HCT116 (cell line): ENCODE results near the gene FGD4. TPM values are rescaled to one million over a fixed set of nuclear protein-coding genes. Genes with fewer than 3 reads are reported as not detected.

Source experiments
- ATAC-seq: fragments of 200-7000 bp; cut with Tn5 transposase; 2 replicates; pipeline ENCODE4 v1.9.1; 2020; ENCODE audit warnings: mild to moderate bottlenecking, moderate library complexity
- BruUV-seq: library from RNA; stranded (reverse); fragments of 400-500 nt; replicated peaks from 2 replicates; lab custom pipeline; 2021; lab: Mats Ljungman, UMichigan
- CTCF ChIA-PET: fragments of 300-600 bp; sonication (Branson Sonifier 250); formaldehyde crosslinking; loops from one replicate; lab custom pipeline; 2021; ENCODE audit warnings: antibody characterized with exemption; lab: Charles Lee
- POLR2A ChIA-PET: fragments of 300-600, 350-600 bp; sonication (Branson Sonifier 250); formaldehyde crosslinking; loops from one replicate; lab custom pipeline; 2021; ENCODE audit warnings: antibody characterized with exemption; lab: Charles Lee
- RAD21 ChIA-PET, 2 experiments: fragments of 300-600 bp; sonication (Branson Sonifier 250); formaldehyde crosslinking; loops; one replicate each; lab custom pipeline; 2023; ENCODE audit warnings: low total read pairs in 2 of 2; ENCODE audit not compliant: uncharacterized antibody in 2 of 2, unreplicated experiment in 2 of 2, low non-redundant PET in 1 of 2; lab: Charles Lee
- DNase-seq: peaks from one replicate; pipeline ENCODE4 v3.0.0-alpha.2; 2010; ENCODE audit warnings: low read depth, low spot score
- H2AFZ ChIP-seq: fragments of 200-600 bp; shearing (Covaris generic), sonication (generic); 2 replicates; pipeline ENCODE4 v1.6.1; 2017; ENCODE audit warnings: low read depth, mixed run types, mixed read lengths, antibody characterized with exemption, low read length; ENCODE audit not compliant: poor library complexity, severe bottlenecking
- H3K27ac ChIP-seq: 2 replicates; pipeline ENCODE4 v1.5.1; 2012; ENCODE audit warnings: low read depth, low read length
- H3K27me3 ChIP-seq: fragments of 200-600 bp; sonication (generic); 2 replicates; pipeline ENCODE4 v1.6.1; 2016; ENCODE audit warnings: mixed run types, low read length, mixed read lengths; ENCODE audit not compliant: insufficient read depth
- H3K36me3 ChIP-seq, 2 experiments: fragments of 200-500 bp in 1 of 2; fragments of 200-600 bp in 1 of 2; sonication (Bioruptor generic) in 1 of 2; sonication (generic) in 1 of 2; 2 replicates each; pipeline versions ENCODE4 v1.5.1 to v1.6.1; 2014 to 2016; ENCODE audit warnings: low read length in 2 of 2, inconsistent platforms in 1 of 2, mixed read lengths in 1 of 2, mixed run types in 1 of 2; ENCODE audit not compliant: insufficient read depth in 2 of 2, control insufficient read depth in 1 of 2
- H3K4me1 ChIP-seq, 2 experiments: fragments of 200-600 bp in 1 of 2; sonication (generic) in 1 of 2; 2 replicates each; pipeline versions ENCODE4 v1.5.1 to v1.6.1; 2012 to 2017; ENCODE audit warnings: low read length in 2 of 2, inconsistent platforms in 1 of 2, mild to moderate bottlenecking in 1 of 2, mixed read lengths in 1 of 2, mixed run types in 1 of 2, moderate library complexity in 1 of 2; ENCODE audit not compliant: insufficient read depth in 2 of 2, control insufficient read depth in 1 of 2
- H3K4me2 ChIP-seq: fragments of 200-600 bp; sonication (generic); 2 replicates; pipeline ENCODE4 v1.6.1; 2017; ENCODE audit warnings: mixed run types, low read length, mixed read lengths
- H3K4me3 ChIP-seq, 2 experiments: fragments of 200-600 bp in 1 of 2; sonication (generic) in 1 of 2; replicated peaks in 1 of 2; 2 replicates each; pipeline ENCODE4 v1.5.1; 2011 to 2016; ENCODE audit warnings: low read length in 2 of 2, control low read depth in 1 of 2, low read depth in 1 of 2, mild to moderate bottlenecking in 1 of 2, mixed read lengths in 1 of 2, mixed run types in 1 of 2
- H3K79me2 ChIP-seq: fragments of 200-600 bp; sonication (generic); 2 replicates; pipeline ENCODE4 v1.6.1; 2017; ENCODE audit warnings: mild to moderate bottlenecking, mixed run types, low read length, moderate library complexity, mixed read lengths; ENCODE audit not compliant: insufficient read depth
- H3K9ac ChIP-seq: fragments of 200-600 bp; sonication (generic); 2 replicates; pipeline ENCODE4 v1.6.1; 2016; ENCODE audit warnings: low read length, mixed read lengths
- H3K9me2 ChIP-seq: fragments of 200-600 bp; sonication (generic), shearing (Covaris generic); 2 replicates; pipeline ENCODE4 v1.6.1; 2017; ENCODE audit warnings: mixed run types, mild to moderate bottlenecking, moderate library complexity; ENCODE audit not compliant: insufficient read depth
- H3K9me3 ChIP-seq, 2 experiments: fragments of 200-500 bp in 1 of 2; fragments of 200-600 bp in 1 of 2; sonication (Bioruptor generic) in 1 of 2; sonication (generic) in 1 of 2; 2 replicates each; pipeline ENCODE4 v1.6.1; 2014 to 2017; ENCODE audit warnings: low read length in 2 of 2, mixed read lengths in 2 of 2, inconsistent platforms in 1 of 2, low read depth in 1 of 2, mild to moderate bottlenecking in 1 of 2, mixed run types in 1 of 2, moderate library complexity in 1 of 2; ENCODE audit not compliant: control insufficient read depth in 1 of 2, insufficient read depth in 1 of 2
- H4K20me1 ChIP-seq: fragments of 200-600 bp; sonication (generic), shearing (Covaris generic); 2 replicates; pipeline ENCODE4 v1.6.1; 2017; ENCODE audit warnings: mixed run types, mild to moderate bottlenecking, moderate library complexity; ENCODE audit not compliant: insufficient read depth
- ATF3 ChIP-seq: IDR thresholded peaks from 2 replicates; pipeline ENCODE4 v1.6.1; 2012
- CBX3 ChIP-seq: IDR thresholded peaks from 2 replicates; pipeline ENCODE4 v1.6.1; 2012; ENCODE audit warnings: low read depth
- CTCF ChIP-seq, 3 experiments: fragments of 200-600 bp in 1 of 3; sonication (generic) in 1 of 3; IDR thresholded peaks in 2 of 3; conservative IDR thresholded peaks in 1 of 3; 2 replicates each; pipeline ENCODE4 v1.5.1; 2012 to 2017; ENCODE audit warnings: low read depth in 2 of 3, low read length in 2 of 3, antibody characterized with exemption in 1 of 3, borderline replicate concordance in 1 of 3, control low read depth in 1 of 3, mild to moderate bottlenecking in 1 of 3, mixed read lengths in 1 of 3, mixed run types in 1 of 3, moderate library complexity in 1 of 3; ENCODE audit not compliant: insufficient read depth in 1 of 3
- EZH2phosphoT487 ChIP-seq: fragments of 200-600 bp; IDR thresholded peaks from 2 replicates; pipeline ENCODE4 v1.6.1; 2018; ENCODE audit warnings: antibody characterized with exemption, borderline replicate concordance
- POLR2A ChIP-seq: IDR thresholded peaks from 2 replicates; pipeline ENCODE4 v1.7.0; 2011; ENCODE audit warnings: borderline replicate concordance; ENCODE audit not compliant: insufficient read depth, insufficient read length; ENCODE audit errors: extremely low read depth
- SP1 ChIP-seq: IDR thresholded peaks from 2 replicates; pipeline ENCODE4 v1.6.1; 2012; ENCODE audit warnings: low read depth
- SRF ChIP-seq: IDR thresholded peaks from 2 replicates; pipeline ENCODE4 v1.6.1; 2012; ENCODE audit warnings: low read depth
- TCF7L2 ChIP-seq: IDR thresholded peaks from 2 replicates; pipeline ENCODE4 v1.7.0; 2011; ENCODE audit warnings: borderline replicate concordance, inconsistent platforms; ENCODE audit not compliant: insufficient read depth, insufficient read length; ENCODE audit errors: extremely low read depth
- YY1 ChIP-seq: IDR thresholded peaks from 2 replicates; pipeline ENCODE4 v1.6.1; 2011; ENCODE audit warnings: low read length, low read depth, moderate library complexity, mild to moderate bottlenecking; ENCODE audit not compliant: insufficient replicate concordance; ENCODE audit errors: extremely low read depth
- ZFX ChIP-seq: fragments of 450-650 bp; IDR thresholded peaks from 2 replicates; pipeline ENCODE4 v1.6.1; 2017
- intact Hi-C: fragments of 100-400 bp; cut with micrococcal nuclease; formaldehyde crosslinking; loops from 2 replicates; pipeline ENCODE4 v1.10.0; 2022
- total RNA-seq: library from RNA; stranded (reverse); gene quantifications from one replicate; pipeline ENCODE4 v1.2.1, GENCODE V29; 2021; ENCODE audit not compliant: unreplicated experiment

Gene FGD4
- total RNA-seq, 1 experiment from 2014 or later = 7.7 TPM

- no peak overlapping the region for H3K9ac ChIP-seq
- H2AFZ ChIP-seq = no peak overlapping the region
- RAD21 ChIA-PET = no interaction called here
- BruUV-seq = no TSS peak
- no peaks in the 10 kb centered on the region for H3K4me1 ChIP-seq
- no peaks in the 10 kb centered on the region for H3K79me2 ChIP-seq
- H3K27me3 ChIP-seq = no peaks in the 10 kb centered on the region
- POLR2A ChIA-PET = no interaction called here
- no peaks in the 10 kb centered on the region for H4K20me1 ChIP-seq
- intact Hi-C loops = no loop called here
- TF ChIP-seq CBX3 = no peak
- no peak for TF ChIP-seq SP1
- no peak for TF ChIP-seq YY1
- no peak for TF ChIP-seq EZH2phosphoT487
- TF ChIP-seq POLR2A = no peak
- TF ChIP-seq ZFX = no peak
- TF ChIP-seq TCF7L2 = no peak
- no peak for TF ChIP-seq ATF3
- no peak for TF ChIP-seq SRF
- no peak for TF ChIP-seq CTCF (IDR thresholded peaks at IDR 0.05 in 2 of 3, conservative IDR thresholded peaks at IDR 0.05 in 1 of 3; ENCODE audit: borderline replicate concordance in 1 of 3, insufficient read depth in 1 of 3, low read depth in 2 of 3, low read length in 2 of 3)
- TF ChIP-seq, all 23 proteins: peak for 0
- Histone ChIP-seq H3K9me3 (no peaks in the 10 kb centered on the region), H3K27ac (no peak overlapping the region), H3K9me2 (no peaks in the 10 kb centered on the region), H3K36me3 (no peaks in the 10 kb centered on the region), H3K4me2 (no peak overlapping the region), H3K4me3 (no peak overlapping the region)
- DNase-seq = no peak
- no peak for ATAC-seq
- CTCF ChIA-PET = no interaction called here
These were observed 196.7 kb downstream of the FGD4 start for GRCh38 chr12:32596030-32596429.
